Small intestine (tissue), 7 donors: ENCODE data around the gene KIF26B. TPM values are rescaled to one million over a fixed set of nuclear protein-coding genes. Genes with fewer than 3 reads are reported as not detected.

Experiments
- DNase-seq, 2 donors: peaks; one replicate each; pipeline versions ENCODE4 v3.0.0 to v3.0.0-alpha.2; 2013
- FAIRE-seq: peaks from 2 replicates; lab custom pipeline; 2012; peaks lifted over from hg19 to GRCh38; lab: Jason Lieb, UNC
- H3K27ac ChIP-seq, 3 donors: one replicate each; pipeline ENCODE4 v1.5.1; 2013; ENCODE audit warnings: low read length in 2 of 3, mild to moderate bottlenecking in 2 of 3, control low read depth in 1 of 3, inconsistent platforms in 1 of 3, low read depth in 1 of 3, moderate library complexity in 1 of 3
- H3K27me3 ChIP-seq, 3 donors: one replicate each; pipeline ENCODE4 v1.6.1; 2013; ENCODE audit warnings: low read length in 3 of 3, inconsistent platforms in 1 of 3; ENCODE audit not compliant: control insufficient read depth in 3 of 3, insufficient read depth in 3 of 3
- H3K36me3 ChIP-seq, 3 donors: one replicate each; pipeline ENCODE4 v1.6.1; 2013; ENCODE audit warnings: low read length in 3 of 3, inconsistent platforms in 1 of 3, low read depth in 1 of 3, mild to moderate bottlenecking in 1 of 3, moderate library complexity in 1 of 3; ENCODE audit not compliant: control insufficient read depth in 3 of 3, insufficient read depth in 2 of 3
- H3K4me1 ChIP-seq, 3 donors: one replicate each; pipeline ENCODE4 v1.6.1; 2013; ENCODE audit warnings: low read length in 2 of 3, inconsistent platforms in 1 of 3, low read depth in 1 of 3, mild to moderate bottlenecking in 1 of 3, moderate library complexity in 1 of 3; ENCODE audit not compliant: control insufficient read depth in 3 of 3, insufficient read depth in 2 of 3
- H3K4me3 ChIP-seq, 3 donors: one replicate each; pipeline ENCODE4 v1.5.1; 2013; ENCODE audit warnings: low read length in 3 of 3, control low read depth in 1 of 3, inconsistent platforms in 1 of 3, low read depth in 1 of 3, mild to moderate bottlenecking in 1 of 3, moderate library complexity in 1 of 3
- H3K9me3 ChIP-seq, 2 donors: one replicate each; pipeline ENCODE4 v1.6.1; 2013; ENCODE audit warnings: low read depth in 1 of 2, low read length in 1 of 2; ENCODE audit not compliant: control insufficient read depth in 2 of 2, insufficient read depth in 1 of 2
- WGBS, 3 donors: extraction: QIAGEN DNeasy Blood & Tissue Kit; methylation state at CpG; one replicate each; pipeline ENCODE4 v1.1.7; 2013; 5-methylcytosine and 5-hydroxymethylcytosine counted together
- polyA plus RNA-seq, 4 donors: library from polyadenylated mRNA; stranded (reverse) in 3 of 4; unstranded in 1 of 4; fragments of 200-250 nt in 3 of 4; fragments of 120-200 nt in 1 of 4; gene quantifications; one replicate each; pipeline versions ENCODE4 v1.2.1 to v1.2.3, GENCODE V29; 2013
- donor health status: healthy with polysubstance abuse.
- donor health status: control.
- donor health status: control.
- donor health status: Bipolar disorder and iron deficiency.
- donor health status: healthy.

The KIF26B gene
- polyA plus RNA-seq, 4 donors: 0.27 to 4.0 (median 1.3) TPM; not detected in 1

GRCh38 chr1:245598524-245599305, 443.9 kb downstream of the KIF26B start:
- no peaks in the 10 kb centered on the region for H3K27me3 ChIP-seq
- no peak overlapping the region for H3K27ac ChIP-seq
- peaks cover 0 to 1% (median 0%) of the 10 kb centered on the region in 3 donors for H3K36me3 ChIP-seq
- DNase-seq (no peak), FAIRE-seq (no peak)
- WGBS, 3 donors: 72 to 81% (median 78%) methylated on average over 18 of the region's 18 CpGs
- H3K4me1 ChIP-seq: peaks cover 0 to 5% (median 0%) of the 10 kb centered on the region in 3 donors
- no peaks in the 10 kb centered on the region for H3K9me3 ChIP-seq
- no peak overlapping the region for H3K4me3 ChIP-seq

GRCh38 chr1:245599371-245600174, 444.8 kb downstream of the KIF26B start:
- Histone ChIP-seq H3K4me3 (no peak overlapping the region), H3K9me3 (no peaks in the 10 kb centered on the region), H3K36me3 (peaks cover 0 to 3% (median 0%) of the 10 kb centered on the region in 3 donors), H3K27me3 (no peaks in the 10 kb centered on the region), H3K27ac (no peak overlapping the region), H3K4me1 (peaks cover 0 to 5% (median 0%) of the 10 kb centered on the region in 3 donors)
- FAIRE-seq (no peak), DNase-seq (no peak)
- WGBS, 3 donors: 71 to 80% (median 73%) methylated on average over 15 to 16 of the region's 16 CpGs

- H3K4me3 ChIP-seq: no peak overlapping the region
- WGBS, 3 donors: 78 to 91% (median 82%) methylated on average over 4 of the region's 4 CpGs
- no peak for DNase-seq
- no peaks in the 10 kb centered on the region for H3K9me3 ChIP-seq
- no peak for FAIRE-seq
- H3K36me3 ChIP-seq: peaks cover 0 to 3% (median 0%) of the 10 kb centered on the region in 3 donors
- H3K27me3 ChIP-seq: no peaks in the 10 kb centered on the region
- peaks cover 0 to 5% (median 0%) of the 10 kb centered on the region in 3 donors for H3K4me1 ChIP-seq
- no peak overlapping the region for H3K27ac ChIP-seq
Observed at GRCh38 chr1:245600658-245601057, 445.9 kb downstream of the KIF26B start.

GRCh38 chr1:245603311-245603865, 448.6 kb downstream of the KIF26B start:
- Histone ChIP-seq H3K36me3 (peaks cover 0 to 3% (median 0%) of the 10 kb centered on the region in 3 donors), H3K27me3 (no peaks in the 10 kb centered on the region), H3K27ac (no peak overlapping the region), H3K4me1 (peaks cover 0 to 4% (median 0%) of the 10 kb centered on the region in 3 donors), H3K9me3 (no peaks in the 10 kb centered on the region), H3K4me3 (no peak overlapping the region)
- FAIRE-seq: no peak
- 80 to 83% (median 81%) methylated on average over 6 of the region's 6 CpGs for WGBS, 3 donors
- no peak for DNase-seq

- DNase-seq: no peak
- H3K27ac ChIP-seq: no peak overlapping the region
Observed at GRCh38 chr1:245604979-245605378, 450.2 kb downstream of the KIF26B start.

GRCh38 chr1:245605480-245606156, 450.8 kb downstream of the KIF26B start:
- H3K4me1 ChIP-seq: peaks cover 0 to 13% (median 0%) of the 10 kb centered on the region in 3 donors
- H3K4me3 ChIP-seq: no peak overlapping the region
- no peak for FAIRE-seq
- H3K27me3 ChIP-seq: no peaks in the 10 kb centered on the region
- peaks cover 0 to 3% (median 0%) of the 10 kb centered on the region in 3 donors for H3K36me3 ChIP-seq
- H3K27ac ChIP-seq: no peak overlapping the region
- no peak for DNase-seq
- no peaks in the 10 kb centered on the region for H3K9me3 ChIP-seq
- WGBS, 3 donors: 67 to 89% (median 79%) methylated on average over 14 of the region's 14 CpGs

More at GRCh38 chr1:245604979-245605378, 450.2 kb downstream of the KIF26B start:
- no peak for FAIRE-seq
- Histone ChIP-seq H3K4me1 (peaks cover 0 to 10% (median 0%) of the 10 kb centered on the region in 3 donors), H3K36me3 (peaks cover 0 to 3% (median 0%) of the 10 kb centered on the region in 3 donors), H3K27me3 (no peaks in the 10 kb centered on the region), H3K4me3 (no peak overlapping the region), H3K9me3 (no peaks in the 10 kb centered on the region)
- WGBS, 3 donors: 69 to 83% (median 77%) methylated on average over 9 of the region's 9 CpGs

GRCh38 chr1:245606157-245606725, 451.5 kb downstream of the KIF26B start:
- no peak for FAIRE-seq
- WGBS, 3 donors: 86 to 88% (median 88%) methylated on average over 16 of the region's 16 CpGs
- H3K36me3 ChIP-seq: peaks cover 0 to 3% (median 0%) of the 10 kb centered on the region in 3 donors
- no peak overlapping the region for H3K27ac ChIP-seq
- H3K4me3 ChIP-seq: no peak overlapping the region
- no peaks in the 10 kb centered on the region for H3K9me3 ChIP-seq
- no peaks in the 10 kb centered on the region for H3K27me3 ChIP-seq
- no peak for DNase-seq
- peaks cover 0 to 13% (median 0%) of the 10 kb centered on the region in 3 donors for H3K4me1 ChIP-seq
